ENCODE data around the gene CCL13.

Gene CCL13

GRCh38 chr17:34370997-34371395, 14.7 kb downstream of the CCL13 start:
- Histone ChIP-seq H3K4me3 (ENCODE audit: low read depth, low read length) (no peak overlapping the region), H3K4me1 (ENCODE audit: control insufficient read depth, insufficient read depth, low read length) (no peaks in the 10 kb centered on the region), H3K27ac (ENCODE audit: low read depth, low read length) (no peak overlapping the region), H3K9ac (ENCODE audit: low read length) (no peak overlapping the region), H3K27me3 (ENCODE audit: control insufficient read depth, insufficient read depth, low read length) (no peaks in the 10 kb centered on the region), H3K36me3 (ENCODE audit: control insufficient read depth, insufficient read depth, low read length) (no peaks in the 10 kb centered on the region), H3K9me3 (ENCODE audit: control insufficient read depth, insufficient read depth, low read depth, low read length) (no peaks in the 10 kb centered on the region)

DNA sequence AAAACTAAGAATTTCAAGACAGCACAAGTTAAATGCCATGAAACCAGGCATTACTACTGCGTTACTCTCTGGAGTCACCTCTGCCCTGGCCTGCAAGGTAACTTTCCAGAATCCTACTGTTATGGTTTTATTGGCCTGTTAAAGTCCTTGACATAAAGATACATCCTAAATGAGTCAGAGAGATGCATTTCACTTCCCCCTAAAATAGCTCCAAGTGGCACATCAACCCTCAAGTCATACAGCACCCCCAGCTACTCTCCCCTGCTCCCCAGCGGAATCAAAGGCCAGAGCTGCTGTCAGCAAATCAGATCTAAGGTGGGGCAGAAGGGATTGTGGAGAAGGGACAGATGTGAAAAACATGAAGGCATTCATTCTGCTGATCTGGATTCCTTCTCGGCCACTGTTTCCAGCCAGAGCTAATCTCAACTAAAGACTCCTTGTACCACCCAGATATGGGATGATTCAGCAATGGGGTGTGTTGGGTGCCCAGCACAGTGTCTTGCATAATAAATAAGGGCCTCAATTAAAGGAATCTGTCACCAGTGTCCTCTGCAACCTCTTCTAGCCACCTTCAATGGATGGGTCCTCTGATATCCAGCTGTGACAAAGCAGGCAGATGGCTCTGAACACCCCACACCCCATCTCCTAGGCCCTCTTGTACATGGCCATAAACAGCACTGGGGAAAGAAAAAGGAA, 15.3 kb downstream of the CCL13 start:
- H3K27ac ChIP-seq (ENCODE audit: low read depth, low read length): no peak overlapping the region
- no peak overlapping the region for H3K9ac ChIP-seq (ENCODE audit: low read length)

GRCh38 chr17:34374457-34374856, 18.2 kb downstream of the CCL13 start:
- Histone ChIP-seq H3K27ac (ENCODE audit: low read depth, low read length) (no peak overlapping the region), H3K9me3 (ENCODE audit: control insufficient read depth, insufficient read depth, low read depth, low read length) (no peaks in the 10 kb centered on the region), H3K36me3 (ENCODE audit: control insufficient read depth, insufficient read depth, low read length) (no peaks in the 10 kb centered on the region), H3K27me3 (ENCODE audit: control insufficient read depth, insufficient read depth, low read length) (no peaks in the 10 kb centered on the region), H3K9ac (ENCODE audit: low read length) (no peak overlapping the region), H3K4me3 (ENCODE audit: low read depth, low read length) (no peak overlapping the region), H3K4me1 (ENCODE audit: control insufficient read depth, insufficient read depth, low read length) (no peaks in the 10 kb centered on the region)

More for the DNA sequence above, 15.3 kb downstream of the CCL13 start:
- Histone ChIP-seq H3K4me3 (ENCODE audit: low read depth, low read length) (no peak overlapping the region), H3K27me3 (ENCODE audit: control insufficient read depth, insufficient read depth, low read length) (no peaks in the 10 kb centered on the region), H3K9me3 (ENCODE audit: control insufficient read depth, insufficient read depth, low read depth, low read length) (no peaks in the 10 kb centered on the region), H3K36me3 (ENCODE audit: control insufficient read depth, insufficient read depth, low read length) (no peaks in the 10 kb centered on the region), H3K4me1 (ENCODE audit: control insufficient read depth, insufficient read depth, low read length) (no peaks in the 10 kb centered on the region)

DNA sequence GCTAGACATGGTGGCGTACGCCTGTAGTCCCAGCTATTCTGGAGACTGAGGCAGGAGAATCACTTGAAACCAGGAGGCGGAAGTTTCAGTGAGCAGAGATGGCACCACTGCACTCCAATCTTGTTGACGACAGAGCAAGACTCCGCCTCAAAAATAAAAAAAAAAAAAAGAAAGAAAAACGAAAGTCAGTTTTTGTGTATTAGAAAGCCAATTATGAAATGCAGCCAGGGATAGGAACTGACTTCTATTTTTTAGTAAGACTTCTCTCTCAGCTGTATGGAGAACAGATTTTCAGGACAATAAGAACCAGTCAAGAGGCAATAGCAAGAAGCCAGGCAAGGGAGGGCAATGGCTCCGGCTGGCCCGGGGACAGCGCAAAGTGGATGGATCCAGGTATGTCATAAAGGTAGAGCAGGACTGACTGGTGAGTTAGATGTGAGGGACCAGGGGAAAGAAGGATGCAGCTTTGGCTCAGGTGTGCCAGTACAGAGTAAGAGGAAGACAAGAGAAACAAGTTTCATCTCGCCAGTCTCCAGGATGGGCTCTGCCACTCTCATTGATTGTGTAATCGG, 19.2 kb downstream of the CCL13 start:
- Histone ChIP-seq H3K4me3 (ENCODE audit: low read depth, low read length) (no peak overlapping the region), H3K4me1 (ENCODE audit: control insufficient read depth, insufficient read depth, low read length) (no peaks in the 10 kb centered on the region), H3K9ac (ENCODE audit: low read length) (no peak overlapping the region), H3K27me3 (ENCODE audit: control insufficient read depth, insufficient read depth, low read length) (no peaks in the 10 kb centered on the region), H3K36me3 (ENCODE audit: control insufficient read depth, insufficient read depth, low read length) (no peaks in the 10 kb centered on the region), H3K9me3 (ENCODE audit: control insufficient read depth, insufficient read depth, low read depth, low read length) (no peaks in the 10 kb centered on the region), H3K27ac (ENCODE audit: low read depth, low read length) (no peak overlapping the region)

GRCh38 chr17:34377078-34377823, 21.0 kb downstream of the CCL13 start:
- Histone ChIP-seq H3K36me3 (ENCODE audit: control insufficient read depth, insufficient read depth, low read length) (no peaks in the 10 kb centered on the region), H3K9ac (ENCODE audit: low read length) (no peak overlapping the region), H3K9me3 (ENCODE audit: control insufficient read depth, insufficient read depth, low read depth, low read length) (no peaks in the 10 kb centered on the region), H3K4me1 (ENCODE audit: control insufficient read depth, insufficient read depth, low read length) (no peaks in the 10 kb centered on the region), H3K27ac (ENCODE audit: low read depth, low read length) (no peak overlapping the region), H3K4me3 (ENCODE audit: low read depth, low read length) (no peak overlapping the region), H3K27me3 (ENCODE audit: control insufficient read depth, insufficient read depth, low read length) (no peaks in the 10 kb centered on the region)

DNA sequence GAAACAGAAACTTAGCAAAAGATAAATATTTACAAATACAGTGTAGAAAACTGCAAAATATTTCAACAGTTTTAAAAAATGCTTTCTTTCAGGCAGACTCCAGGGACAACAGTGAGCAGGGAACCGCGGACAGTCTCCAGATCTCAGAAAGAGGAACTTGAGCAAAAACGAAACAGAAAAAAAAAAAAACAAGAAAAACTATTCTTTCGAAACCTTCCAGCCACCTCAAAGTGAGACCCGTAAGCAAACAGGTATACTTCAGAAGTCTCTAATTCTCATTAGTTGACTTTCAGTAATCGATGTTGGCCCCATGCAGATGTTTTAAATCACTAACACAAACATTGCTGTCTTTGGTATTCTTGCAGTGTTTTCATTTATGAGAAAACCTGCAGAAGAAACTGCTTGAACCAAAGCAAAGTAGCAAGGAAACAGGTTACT, 22.4 kb downstream of the CCL13 start:
- Histone ChIP-seq H3K36me3 (ENCODE audit: control insufficient read depth, insufficient read depth, low read length) (no peaks in the 10 kb centered on the region), H3K27me3 (ENCODE audit: control insufficient read depth, insufficient read depth, low read length) (no peaks in the 10 kb centered on the region), H3K27ac (ENCODE audit: low read depth, low read length) (no peak overlapping the region), H3K9ac (ENCODE audit: low read length) (no peak overlapping the region), H3K4me3 (ENCODE audit: low read depth, low read length) (no peak overlapping the region), H3K9me3 (ENCODE audit: control insufficient read depth, insufficient read depth, low read depth, low read length) (no peaks in the 10 kb centered on the region), H3K4me1 (ENCODE audit: control insufficient read depth, insufficient read depth, low read length) (no peaks in the 10 kb centered on the region)

DNA sequence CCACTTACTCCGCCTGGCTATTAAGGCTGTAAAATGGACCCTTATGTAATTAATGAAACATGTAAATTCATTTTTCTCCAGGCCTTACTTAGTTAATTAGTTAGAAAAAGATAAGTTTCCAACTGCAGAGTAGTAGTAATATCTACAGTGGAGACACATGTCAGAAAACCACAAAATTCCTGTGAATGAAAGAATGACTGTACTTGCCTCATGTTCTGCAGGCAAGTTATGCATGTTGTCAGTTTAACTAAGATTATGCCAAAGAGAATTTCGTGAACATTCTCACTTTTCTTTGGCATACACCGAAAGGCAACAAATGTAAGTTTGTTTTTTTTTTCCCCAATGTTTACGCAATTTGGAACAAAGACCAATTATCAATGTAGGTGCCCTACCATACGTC, 23.6 kb downstream of the CCL13 start:
- Histone ChIP-seq H3K36me3 (ENCODE audit: control insufficient read depth, insufficient read depth, low read length) (no peaks in the 10 kb centered on the region), H3K9ac (ENCODE audit: low read length) (no peak overlapping the region), H3K9me3 (ENCODE audit: control insufficient read depth, insufficient read depth, low read depth, low read length) (no peaks in the 10 kb centered on the region), H3K4me3 (ENCODE audit: low read depth, low read length) (no peak overlapping the region), H3K4me1 (ENCODE audit: control insufficient read depth, insufficient read depth, low read length) (no peaks in the 10 kb centered on the region), H3K27ac (ENCODE audit: low read depth, low read length) (no peak overlapping the region), H3K27me3 (ENCODE audit: control insufficient read depth, insufficient read depth, low read length) (no peaks in the 10 kb centered on the region)

GRCh38 chr17:34382621-34383124, 26.4 kb downstream of the CCL13 start:
- H3K4me3 ChIP-seq (ENCODE audit: low read depth, low read length): no peak overlapping the region
- peaks cover 7% of the 10 kb centered on the region; the same call in 1 of the 2 replicates for H3K4me1 ChIP-seq (ENCODE audit: control insufficient read depth, insufficient read depth, low read length)

DNA sequence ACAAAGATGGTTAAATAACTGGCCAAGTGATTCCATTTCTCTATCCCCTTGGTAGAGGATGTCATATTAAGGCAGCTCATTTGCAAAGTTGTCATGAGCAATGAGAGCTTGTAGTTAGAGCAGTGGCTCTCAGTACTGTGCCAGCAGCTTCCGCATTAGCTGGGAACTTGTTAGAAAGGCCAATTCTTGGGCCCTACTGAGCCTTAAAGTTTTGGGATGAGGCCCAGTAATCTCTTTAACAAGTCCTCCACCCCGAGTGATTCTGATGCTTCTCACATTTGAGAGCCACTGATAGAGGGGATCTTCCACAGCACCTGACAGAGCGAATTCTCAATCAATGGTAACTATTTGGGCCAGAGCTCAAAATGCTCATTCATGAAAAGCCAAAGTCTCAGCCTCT, 26.9 kb downstream of the CCL13 start:
- Histone ChIP-seq H3K36me3 (ENCODE audit: control insufficient read depth, insufficient read depth, low read length) (no peaks in the 10 kb centered on the region), H3K4me1 (ENCODE audit: control insufficient read depth, insufficient read depth, low read length) (peaks cover 7% of the 10 kb centered on the region; the same call in 1 of the 2 replicates), H3K27ac (ENCODE audit: low read depth, low read length) (no peak overlapping the region), H3K9ac (ENCODE audit: low read length) (no peak overlapping the region), H3K27me3 (ENCODE audit: control insufficient read depth, insufficient read depth, low read length) (no peaks in the 10 kb centered on the region), H3K4me3 (ENCODE audit: low read depth, low read length) (no peak overlapping the region), H3K9me3 (ENCODE audit: control insufficient read depth, insufficient read depth, low read depth, low read length) (no peaks in the 10 kb centered on the region)

More at GRCh38 chr17:34382621-34383124, 26.4 kb downstream of the CCL13 start:
- no peak overlapping the region for H3K27ac ChIP-seq (ENCODE audit: low read depth, low read length)
- no peaks in the 10 kb centered on the region for H3K9me3 ChIP-seq (ENCODE audit: control insufficient read depth, insufficient read depth, low read depth, low read length)
- no peaks in the 10 kb centered on the region for H3K27me3 ChIP-seq (ENCODE audit: control insufficient read depth, insufficient read depth, low read length)
- no peaks in the 10 kb centered on the region for H3K36me3 ChIP-seq (ENCODE audit: control insufficient read depth, insufficient read depth, low read length)
- H3K9ac ChIP-seq (ENCODE audit: low read length): no peak overlapping the region

GRCh38 chr17:34384271-34384670, 28.0 kb downstream of the CCL13 start:
- Histone ChIP-seq H3K9ac (ENCODE audit: low read length) (no peak overlapping the region), H3K27ac (ENCODE audit: low read depth, low read length) (no peak overlapping the region), H3K9me3 (ENCODE audit: control insufficient read depth, insufficient read depth, low read depth, low read length) (no peaks in the 10 kb centered on the region)

More at GRCh38 chr17:34384271-34384670, 28.0 kb downstream of the CCL13 start:
- Histone ChIP-seq H3K36me3 (ENCODE audit: control insufficient read depth, insufficient read depth, low read length) (no peaks in the 10 kb centered on the region), H3K4me3 (ENCODE audit: low read depth, low read length) (no peak overlapping the region), H3K4me1 (ENCODE audit: control insufficient read depth, insufficient read depth, low read length) (peaks cover 7% of the 10 kb centered on the region; the same call in 1 of the 2 replicates), H3K27me3 (ENCODE audit: control insufficient read depth, insufficient read depth, low read length) (no peaks in the 10 kb centered on the region)

All from HUES6 (cell line).